GM12875 (cell line): ENCODE results near the gene ARID1B.

Source experiments
- H3K4me3 ChIP-seq: one replicate; pipeline ENCODE4 v1.5.1; 2011; ENCODE audit warnings: low read depth, low read length, control low read depth
- TF ChIP-seq, protein P1 (sequence below): IDR thresholded peaks from 2 replicates; pipeline ENCODE4 v1.5.1; 2011; ENCODE audit warnings: low read depth, mild to moderate bottlenecking, control low read depth, inconsistent platforms, low read length, moderate library complexity, borderline replicate concordance; ENCODE audit not compliant: insufficient read depth

Gene ARID1B

DNA sequence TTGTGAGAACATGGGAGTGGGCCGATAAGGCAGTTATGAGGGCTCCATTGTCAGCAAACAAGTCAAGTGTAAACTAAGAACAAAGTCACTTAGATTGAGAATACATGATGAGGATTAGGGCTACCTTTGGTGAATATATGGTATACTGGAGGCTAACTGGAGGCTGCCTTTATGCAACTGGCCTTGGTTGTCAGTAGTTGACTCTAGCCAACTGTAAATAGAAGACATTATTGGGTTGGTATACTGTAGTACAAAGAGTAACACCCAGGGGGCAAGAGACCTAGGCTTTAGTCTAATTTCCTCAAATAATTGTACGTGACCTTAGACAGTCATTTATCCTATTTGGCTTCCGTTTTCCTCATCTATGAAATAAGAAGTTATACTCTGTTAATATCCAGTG is 235.2 kb downstream of the ARID1B start:
- TF ChIP-seq, protein P1, sequence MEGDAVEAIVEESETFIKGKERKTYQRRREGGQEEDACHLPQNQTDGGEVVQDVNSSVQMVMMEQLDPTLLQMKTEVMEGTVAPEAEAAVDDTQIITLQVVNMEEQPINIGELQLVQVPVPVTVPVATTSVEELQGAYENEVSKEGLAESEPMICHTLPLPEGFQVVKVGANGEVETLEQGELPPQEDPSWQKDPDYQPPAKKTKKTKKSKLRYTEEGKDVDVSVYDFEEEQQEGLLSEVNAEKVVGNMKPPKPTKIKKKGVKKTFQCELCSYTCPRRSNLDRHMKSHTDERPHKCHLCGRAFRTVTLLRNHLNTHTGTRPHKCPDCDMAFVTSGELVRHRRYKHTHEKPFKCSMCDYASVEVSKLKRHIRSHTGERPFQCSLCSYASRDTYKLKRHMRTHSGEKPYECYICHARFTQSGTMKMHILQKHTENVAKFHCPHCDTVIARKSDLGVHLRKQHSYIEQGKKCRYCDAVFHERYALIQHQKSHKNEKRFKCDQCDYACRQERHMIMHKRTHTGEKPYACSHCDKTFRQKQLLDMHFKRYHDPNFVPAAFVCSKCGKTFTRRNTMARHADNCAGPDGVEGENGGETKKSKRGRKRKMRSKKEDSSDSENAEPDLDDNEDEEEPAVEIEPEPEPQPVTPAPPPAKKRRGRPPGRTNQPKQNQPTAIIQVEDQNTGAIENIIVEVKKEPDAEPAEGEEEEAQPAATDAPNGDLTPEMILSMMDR = no peak
- H3K4me3 ChIP-seq = no peak overlapping the region

DNA sequence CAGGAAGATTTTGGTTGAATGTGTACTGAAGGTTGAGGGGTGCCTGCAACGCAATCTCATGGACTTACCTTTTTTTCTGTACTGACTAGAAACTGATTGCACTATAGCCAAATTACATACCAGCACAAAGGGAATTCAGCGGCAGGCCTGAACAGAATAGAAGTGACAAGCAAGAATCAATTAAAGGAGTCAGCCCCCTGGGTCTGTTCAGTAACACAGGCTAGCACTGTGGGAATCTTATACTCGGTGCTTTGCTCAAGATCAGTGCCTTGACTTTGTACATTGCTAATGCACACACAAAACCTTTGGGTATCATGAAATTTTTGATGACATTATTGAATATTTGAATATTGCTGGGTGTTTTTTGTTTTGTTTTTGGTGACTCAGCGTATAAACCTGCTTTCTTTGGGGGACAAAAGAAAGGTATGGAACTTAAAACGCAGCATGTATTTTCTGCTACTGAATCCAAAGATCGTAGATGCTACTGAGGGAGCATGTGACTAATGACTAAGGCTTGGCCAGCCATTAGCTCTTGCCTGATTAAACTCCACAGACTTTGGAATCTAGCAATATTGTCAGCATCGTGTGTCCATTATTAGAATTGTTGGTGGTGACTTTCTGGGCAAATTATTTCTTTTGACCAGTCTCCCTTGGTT is 236.6 kb downstream of the ARID1B start:
- no peak overlapping the region for H3K4me3 ChIP-seq
- TF ChIP-seq, protein P1 = no peak

DNA sequence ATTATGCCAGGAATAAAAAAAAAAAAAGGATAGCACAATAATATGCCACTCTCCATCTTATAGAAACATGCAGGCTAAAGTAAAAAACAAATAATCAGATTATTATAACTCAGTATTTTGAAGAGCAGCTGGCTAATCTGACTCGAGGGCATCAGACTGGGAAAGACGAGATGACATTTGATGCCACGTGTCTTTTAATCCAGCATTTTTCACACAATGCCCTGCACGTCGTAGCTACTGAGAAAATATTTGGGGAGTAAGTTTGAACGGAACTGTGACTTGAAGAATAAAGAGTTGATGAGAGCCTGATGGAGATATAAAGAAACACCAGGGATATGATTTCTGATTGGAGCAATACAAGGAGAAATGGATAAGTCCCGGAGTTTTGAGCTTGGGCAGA is 237.7 kb downstream of the ARID1B start:
- no peak overlapping the region for H3K4me3 ChIP-seq
- TF ChIP-seq, protein P1 = no peak

DNA sequence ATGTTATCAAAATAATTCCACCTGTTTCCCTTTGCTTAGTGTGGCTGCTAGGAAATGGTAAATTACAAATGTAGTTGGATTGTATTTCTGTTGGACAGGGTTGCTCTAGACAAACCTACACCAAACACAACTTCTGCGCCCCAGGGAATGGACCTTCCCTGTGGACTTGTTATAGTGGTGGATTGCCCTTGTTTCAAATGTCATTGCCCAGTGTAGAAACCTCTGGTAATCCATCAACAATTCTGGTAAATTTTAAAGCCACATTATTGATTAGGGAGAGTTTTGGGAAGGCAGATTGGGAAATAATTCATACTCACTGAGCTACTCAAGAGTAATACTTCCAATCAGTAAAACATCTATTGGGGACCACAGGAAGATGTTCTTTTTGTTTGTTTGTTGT is 239.8 kb downstream of the ARID1B start:
- H3K4me3 ChIP-seq = no peak overlapping the region
- TF ChIP-seq, protein P1 = no peak

DNA sequence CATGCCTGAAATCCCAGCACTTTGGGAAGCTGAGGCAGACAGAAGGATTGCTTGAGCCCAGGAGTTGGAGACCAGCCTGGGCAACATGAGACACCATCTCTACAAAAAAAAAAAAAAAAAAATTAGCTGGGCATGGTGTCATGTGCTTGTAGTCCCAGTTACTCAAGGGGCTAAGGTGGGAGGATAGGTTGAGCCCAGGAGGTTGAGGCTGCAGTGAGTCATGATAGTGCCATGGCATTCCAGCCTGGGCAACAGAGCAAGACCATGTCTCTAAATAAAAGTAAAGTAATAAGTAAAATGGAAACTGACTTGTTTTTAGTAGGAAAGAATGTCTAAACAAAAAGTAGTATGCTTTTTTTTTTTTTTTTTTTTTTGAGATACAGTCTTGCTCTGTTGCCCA is 240.7 kb downstream of the ARID1B start:
- TF ChIP-seq, protein P1 = no peak
- no peak overlapping the region for H3K4me3 ChIP-seq

DNA sequence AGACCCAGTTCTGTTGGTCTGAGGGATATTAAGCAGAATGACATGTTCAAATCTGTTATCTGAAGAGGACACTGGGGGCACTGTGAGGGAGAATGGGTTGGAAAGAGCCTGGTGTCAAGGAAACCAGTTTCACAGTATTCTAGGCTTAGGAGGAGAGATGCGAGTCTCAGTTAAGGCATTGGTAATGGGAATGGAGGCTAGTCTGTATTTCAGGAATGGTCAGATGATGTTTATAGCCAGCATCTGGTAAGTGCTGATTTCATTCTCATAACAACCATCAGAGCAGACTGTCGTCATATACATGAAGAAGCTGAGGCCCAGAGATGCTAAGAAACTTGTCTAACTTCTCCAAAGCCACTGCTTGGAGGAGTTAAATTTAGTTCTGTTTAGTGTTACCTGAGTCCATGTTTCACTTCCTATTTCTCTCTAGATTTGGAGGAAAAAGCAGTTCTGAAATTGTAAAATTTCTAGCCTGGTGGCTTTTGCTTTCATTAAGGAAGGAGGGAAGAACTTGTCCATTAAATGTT is 242.0 kb downstream of the ARID1B start:
- TF ChIP-seq, protein P1 = no peak
- H3K4me3 ChIP-seq = no peak overlapping the region

DNA sequence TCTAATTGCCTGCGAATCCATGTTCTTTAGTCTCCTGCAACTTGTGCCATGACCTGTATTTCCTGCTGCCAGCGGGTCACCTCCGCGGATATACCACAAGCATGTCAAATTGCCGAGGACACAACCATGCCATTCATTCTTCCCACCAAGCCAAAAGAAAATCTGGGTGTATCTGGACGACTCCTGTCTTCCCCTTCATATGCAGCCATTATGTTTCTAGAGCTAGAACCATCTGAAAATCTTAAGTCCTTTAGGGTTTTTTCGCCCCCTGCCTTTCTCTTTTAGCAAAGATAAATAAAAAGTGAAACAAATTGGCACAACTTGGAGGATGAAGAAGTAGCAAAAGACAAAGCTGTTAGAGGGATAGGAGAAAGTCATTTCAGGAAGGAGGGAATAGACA is 242.6 kb downstream of the ARID1B start:
- H3K4me3 ChIP-seq = no peak overlapping the region
- TF ChIP-seq, protein P1 = no peak
